Effector memory CD4-positive, alpha-beta T cell (primary cell): ENCODE measurements around the gene OR5A2.
"Not testable (repeated sequence)": the region's sequence is repeated elsewhere in the genome, so short reads cannot be mapped to it uniquely, and the experiment has no call there.

Experiments
- DNase-seq, 3 donors: peaks; one replicate each; pipeline ENCODE4 v3.0.0-alpha.2; 2020
- H3K27ac ChIP-seq: 2 replicates; pipeline ENCODE4 v1.7.0; 2013; ENCODE audit warnings: mild to moderate bottlenecking, low read length, moderate library complexity; ENCODE audit not compliant: insufficient read depth, poor library complexity, severe bottlenecking
- H3K27me3 ChIP-seq: replicated peaks from 2 replicates; pipeline ENCODE4 v1.7.0; 2013; ENCODE audit warnings: mild to moderate bottlenecking, low read length; ENCODE audit not compliant: insufficient read depth, control insufficient read depth, poor library complexity, severe bottlenecking
- H3K36me3 ChIP-seq: 2 replicates; pipeline ENCODE4 v1.7.0; 2013; ENCODE audit warnings: mild to moderate bottlenecking, low read length, moderate library complexity; ENCODE audit not compliant: control insufficient read depth, insufficient read depth
- H3K4me1 ChIP-seq: 2 replicates; pipeline ENCODE4 v1.7.0; 2013; ENCODE audit warnings: low read length, mild to moderate bottlenecking; ENCODE audit not compliant: control insufficient read depth, insufficient read depth, poor library complexity, severe bottlenecking
- H3K4me3 ChIP-seq: 2 replicates; pipeline ENCODE4 v1.7.0; 2013; ENCODE audit warnings: low read length, low read depth, mild to moderate bottlenecking; ENCODE audit not compliant: insufficient read depth, poor library complexity, severe bottlenecking
- H3K9me3 ChIP-seq: 2 replicates; pipeline ENCODE4 v1.7.0; 2013; ENCODE audit warnings: mild to moderate bottlenecking, low read length, moderate library complexity; ENCODE audit not compliant: control insufficient read depth

The OR5A2 gene

DNA sequence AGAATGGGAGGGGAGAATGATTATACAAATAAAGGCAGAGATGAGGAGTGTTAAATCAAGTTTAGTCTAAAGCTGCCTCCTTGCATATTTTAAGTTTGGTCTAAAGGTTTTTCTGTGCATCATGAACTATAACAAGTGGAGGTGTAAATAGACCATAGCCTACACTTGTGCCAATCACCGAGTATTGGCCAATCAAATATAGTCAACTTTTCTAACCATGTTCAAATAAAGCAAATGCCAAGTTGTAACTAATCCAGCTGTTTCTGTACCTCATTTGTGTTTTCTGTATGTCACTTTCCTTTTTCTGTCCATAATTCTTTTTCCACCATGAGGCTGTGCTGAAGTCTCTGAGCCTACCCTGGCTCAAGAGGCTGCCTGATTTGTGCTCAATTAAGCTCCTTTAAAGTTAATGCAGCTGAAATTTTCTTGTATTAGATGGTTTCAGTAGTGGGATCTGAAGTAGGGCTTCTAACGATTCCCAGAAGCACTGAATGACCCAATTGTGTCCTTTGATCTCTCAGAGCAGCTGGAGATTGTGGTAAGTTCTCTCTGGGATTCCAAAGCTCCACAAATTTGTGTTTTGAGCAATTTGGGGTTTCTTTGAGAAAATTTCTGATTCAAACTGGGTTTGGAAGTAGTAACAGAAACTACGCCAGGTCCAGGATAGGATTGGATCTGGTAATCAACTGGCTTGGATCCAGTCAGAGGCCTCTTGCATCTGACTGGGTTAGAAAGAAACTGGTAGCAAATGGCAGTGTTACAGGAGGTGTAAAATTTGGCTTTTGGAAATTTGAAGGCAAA, 25.6 kb downstream of the OR5A2 start:
- Histone ChIP-seq H3K27me3 (no peaks in the 10 kb centered on the region), H3K9me3 (no peaks in the 10 kb centered on the region), H3K36me3 (no peaks in the 10 kb centered on the region), H3K4me3 (no peak overlapping the region), H3K4me1 (no peaks in the 10 kb centered on the region), H3K27ac (no peak overlapping the region)
- DNase-seq, result no peak

DNA sequence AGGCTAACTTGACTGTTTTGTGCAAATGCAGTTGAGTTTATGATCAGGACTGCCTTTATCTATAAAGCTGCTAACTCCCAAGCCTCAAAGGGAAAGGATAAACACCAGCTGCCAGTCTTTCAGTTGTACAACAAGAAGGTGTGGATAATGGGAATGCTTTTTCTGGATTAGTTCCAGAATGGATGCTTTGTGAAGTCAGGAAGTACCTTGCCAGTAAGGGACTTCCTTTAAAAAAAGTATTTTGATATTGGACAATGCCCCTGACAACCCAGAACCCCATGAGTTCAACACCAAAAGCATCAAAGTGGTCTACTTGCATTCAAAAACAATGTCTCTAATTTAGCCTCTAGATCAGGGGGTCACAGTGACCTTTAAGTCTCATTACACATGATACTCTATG, 32.0 kb downstream of the OR5A2 start:
- H3K36me3 ChIP-seq, result no peaks in the 10 kb centered on the region

DNA sequence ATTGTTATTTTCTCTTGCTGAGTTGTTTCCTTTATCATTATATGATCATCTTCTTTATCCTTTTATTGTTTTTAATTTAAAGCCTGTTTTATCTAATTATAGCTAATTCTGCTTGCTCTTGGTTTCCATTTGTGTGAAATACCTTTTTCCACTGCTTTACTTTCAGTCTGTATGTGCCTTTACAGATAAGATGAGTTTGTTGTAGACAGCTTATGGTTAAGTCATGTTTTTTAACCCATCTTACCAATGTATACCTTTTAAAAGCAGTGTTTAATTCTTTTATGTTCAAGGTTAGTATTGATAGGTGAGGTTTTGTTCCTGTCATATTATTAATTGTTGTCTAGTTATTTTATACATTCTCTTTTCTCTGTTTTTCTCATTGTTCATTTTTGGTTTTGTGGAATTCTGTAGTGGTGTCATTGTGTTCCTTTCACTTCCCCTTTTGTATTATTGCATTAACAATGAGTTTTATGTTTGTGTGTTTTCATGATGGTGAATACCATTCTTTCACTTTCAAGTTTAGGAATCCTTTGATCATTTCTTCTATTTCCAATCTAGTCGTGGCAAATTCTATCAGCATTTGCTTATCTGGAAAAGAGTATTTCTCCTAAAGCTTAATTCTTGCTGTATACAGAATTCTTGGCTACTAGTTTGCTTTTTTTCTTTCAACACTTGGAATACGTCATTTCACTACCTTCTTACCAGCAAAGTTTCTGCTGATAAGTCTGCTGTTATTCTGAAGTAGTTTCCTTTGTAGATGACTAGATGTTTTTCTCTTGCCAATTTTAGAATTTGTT, 45.8 kb downstream of the OR5A2 start:
- Histone ChIP-seq H3K4me1 (no peaks in the 10 kb centered on the region), H3K4me3 (no peak overlapping the region), H3K9me3 (no peaks in the 10 kb centered on the region), H3K36me3 (no peaks in the 10 kb centered on the region), H3K27me3 (no peaks in the 10 kb centered on the region), H3K27ac (no peak overlapping the region)
- DNase-seq, result no peak

More for the DNA sequence above, 32.0 kb downstream of the OR5A2 start:
- DNase-seq, result no peak
- no peak overlapping the region for H3K4me3 ChIP-seq
- H3K4me1 ChIP-seq, result no peaks in the 10 kb centered on the region
- no peaks in the 10 kb centered on the region for H3K27me3 ChIP-seq
- no peaks in the 10 kb centered on the region for H3K9me3 ChIP-seq
- no peak overlapping the region for H3K27ac ChIP-seq

DNA sequence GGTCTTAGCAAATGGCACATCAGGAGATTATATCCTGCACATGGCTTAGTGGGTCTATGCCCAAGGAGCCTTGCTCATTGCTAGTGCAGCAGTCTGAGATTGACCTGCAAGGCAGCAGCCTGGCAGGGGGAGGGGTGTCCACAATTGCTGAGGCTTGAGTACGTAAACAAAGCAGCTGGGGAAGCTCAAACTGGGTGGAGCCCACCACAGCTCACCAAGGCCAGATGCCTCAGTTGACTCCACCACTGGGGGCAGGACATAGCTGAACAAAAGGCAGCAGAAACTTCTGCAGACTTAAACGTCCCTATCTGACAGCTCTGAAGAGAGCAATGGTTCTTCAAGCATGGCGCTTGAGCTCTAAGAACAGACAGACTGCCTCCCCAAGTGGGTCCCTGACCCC, 53.9 kb downstream of the OR5A2 start:
- not testable (repeated sequence) for DNase-seq, H3K4me1 ChIP-seq, H3K27ac ChIP-seq, H3K27me3 ChIP-seq, H3K4me3 ChIP-seq, H3K36me3 ChIP-seq, H3K9me3 ChIP-seq

DNA sequence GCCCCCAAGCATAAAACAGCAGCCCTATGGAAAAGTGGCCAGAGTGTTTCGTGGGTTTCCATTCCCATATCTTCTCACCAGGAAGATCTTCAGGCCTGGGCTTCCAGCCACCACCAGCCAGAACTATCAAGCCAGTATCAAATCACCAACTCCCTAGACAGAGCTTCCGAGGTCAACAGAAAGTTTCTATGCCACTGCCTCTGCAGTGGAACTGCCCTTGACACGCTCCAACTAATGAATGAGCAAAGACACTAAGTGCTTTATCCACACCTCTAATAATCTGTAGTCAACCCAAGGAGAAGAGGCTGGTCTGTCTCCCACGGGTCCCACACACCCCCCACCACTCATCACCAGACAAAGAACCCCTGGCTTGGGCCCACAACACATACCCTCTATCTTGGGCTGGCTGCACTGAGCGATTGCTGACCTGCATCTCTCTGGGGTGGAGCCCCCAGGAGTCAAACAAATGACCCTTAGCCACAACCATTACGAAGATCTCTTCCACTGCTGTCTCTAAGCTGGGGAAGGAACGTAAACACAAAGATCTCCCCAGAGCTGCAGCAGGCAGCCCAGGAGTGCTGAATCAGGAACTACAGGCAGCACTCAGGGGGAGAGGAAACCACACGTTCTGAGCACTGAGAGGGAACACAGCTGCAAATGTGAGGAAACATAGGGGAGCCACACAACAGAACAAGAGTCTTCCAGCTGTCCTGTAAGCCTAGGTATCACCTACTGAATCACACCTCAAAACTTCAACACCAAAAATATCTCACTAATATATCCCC, 57.8 kb downstream of the OR5A2 start:
- DNase-seq, result no peak
- Histone ChIP-seq H3K36me3 (no peaks in the 10 kb centered on the region), H3K4me3 (no peak overlapping the region), H3K9me3 (no peaks in the 10 kb centered on the region), H3K4me1 (no peaks in the 10 kb centered on the region), H3K27ac (no peak overlapping the region), H3K27me3 (no peaks in the 10 kb centered on the region)
